DMS153 treated with DMSO at 0.1 percent for 48 hours (cell line): ENCODE data around the gene ACCSL.

Source experiments
- DNase-seq: peaks from one replicate; lab custom pipeline; 2025; ENCODE audit not compliant: unreplicated experiment; lab: John Stamatoyannopoulos, UW

Gene ACCSL

GRCh38 chr11:44017443-44018126 is 30.2 kb upstream of the ACCSL start:
- DNase-seq = no peak

DNA sequence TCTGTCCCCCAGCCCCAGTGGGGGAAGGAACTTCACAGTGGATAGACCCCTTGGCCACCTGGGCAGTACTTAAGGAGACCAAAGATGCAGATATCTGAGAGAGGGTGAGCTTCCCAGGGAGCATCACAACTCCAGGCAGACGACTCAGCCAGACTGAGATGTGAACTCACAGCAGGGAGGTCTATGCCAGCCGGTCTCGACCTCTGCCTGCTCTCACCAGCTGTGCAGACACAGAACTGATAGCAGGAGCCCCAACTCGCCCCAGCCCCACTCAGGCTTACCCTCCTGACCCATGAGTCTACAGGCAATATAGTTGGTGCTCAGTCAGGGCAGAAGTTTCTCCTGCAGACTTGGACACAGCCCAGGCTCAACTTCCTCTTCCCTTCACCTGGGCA is 29.7 kb upstream of the ACCSL start:
- DNase-seq = no peak

- no peak for DNase-seq
Observed at GRCh38 chr11:44018829-44019228, 29.0 kb upstream of the ACCSL start.

- no peak for DNase-seq
Observed at GRCh38 chr11:44024977-44025376, 22.8 kb upstream of the ACCSL start.

GRCh38 chr11:44025727-44026126 is 22.1 kb upstream of the ACCSL start:
- DNase-seq = no peak

DNA sequence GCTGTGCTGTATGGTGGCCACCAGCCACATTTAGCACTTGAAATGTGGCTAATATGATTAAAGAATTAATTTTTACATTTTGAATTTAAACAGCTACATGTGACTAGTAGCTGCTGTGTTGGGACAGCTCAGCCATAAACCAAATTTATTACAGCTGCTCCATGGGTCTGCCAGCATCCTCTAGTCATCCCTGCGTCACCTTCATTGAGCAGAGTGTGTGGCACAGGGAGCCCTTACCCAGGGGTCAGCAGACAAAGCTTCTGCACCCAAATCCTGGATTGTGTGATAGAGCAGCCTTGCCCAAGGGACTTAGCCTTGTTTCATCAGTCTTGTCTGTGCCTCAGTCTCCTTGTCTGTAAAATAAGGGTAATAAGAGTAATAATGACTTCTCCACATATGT is 19.4 kb upstream of the ACCSL start:
- DNase-seq = no peak

DNA sequence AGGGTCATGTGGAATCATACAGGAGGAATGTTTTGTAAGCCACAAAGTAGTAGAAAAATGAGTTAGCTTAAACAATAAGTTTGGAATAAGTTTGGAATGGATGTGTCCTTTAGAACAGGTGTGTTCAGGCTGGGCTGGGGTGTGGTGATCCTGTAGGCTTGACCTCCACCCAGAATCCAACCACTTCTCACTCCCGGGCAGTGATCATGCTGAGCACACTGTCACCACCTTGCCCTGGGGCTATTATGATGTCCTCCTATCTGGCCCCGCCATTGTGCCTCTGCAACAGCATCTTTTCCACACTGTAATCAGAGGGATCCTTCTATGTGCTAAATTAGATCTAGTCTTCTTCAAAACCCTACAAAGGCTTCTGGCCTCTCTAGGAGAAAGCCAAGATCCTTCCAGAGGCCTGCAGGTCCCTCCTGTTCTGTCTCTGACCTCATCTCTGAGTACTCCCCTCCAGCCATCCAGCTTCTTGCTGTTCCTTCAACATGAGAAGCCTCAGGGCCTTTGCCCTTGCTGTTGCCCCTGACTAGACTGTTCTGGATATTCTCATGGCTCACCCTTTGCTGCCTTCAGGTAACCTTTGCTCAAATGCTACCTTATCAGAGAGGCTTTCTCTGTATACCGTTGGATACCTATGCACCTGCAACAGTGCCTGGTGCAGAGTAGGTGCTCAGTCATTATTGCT is 18.8 kb upstream of the ACCSL start:
- no peak for DNase-seq

DNA sequence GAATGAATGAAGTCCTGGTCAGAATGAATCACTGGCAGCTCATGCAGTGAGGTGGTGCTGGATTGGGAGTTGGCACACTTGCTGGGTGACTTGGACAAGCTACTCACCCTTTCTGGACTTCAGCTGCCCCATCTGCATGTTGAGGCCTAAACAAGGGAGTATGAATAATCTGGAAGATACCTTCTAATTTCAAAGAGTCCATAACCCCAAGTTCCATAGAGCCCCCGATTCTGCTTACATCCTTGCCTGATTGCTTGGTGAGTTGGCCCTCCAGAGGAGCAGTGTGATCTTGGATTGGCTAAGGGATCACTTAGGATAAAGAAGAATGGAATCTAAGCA is 18.3 kb upstream of the ACCSL start:
- DNase-seq = no peak

DNA sequence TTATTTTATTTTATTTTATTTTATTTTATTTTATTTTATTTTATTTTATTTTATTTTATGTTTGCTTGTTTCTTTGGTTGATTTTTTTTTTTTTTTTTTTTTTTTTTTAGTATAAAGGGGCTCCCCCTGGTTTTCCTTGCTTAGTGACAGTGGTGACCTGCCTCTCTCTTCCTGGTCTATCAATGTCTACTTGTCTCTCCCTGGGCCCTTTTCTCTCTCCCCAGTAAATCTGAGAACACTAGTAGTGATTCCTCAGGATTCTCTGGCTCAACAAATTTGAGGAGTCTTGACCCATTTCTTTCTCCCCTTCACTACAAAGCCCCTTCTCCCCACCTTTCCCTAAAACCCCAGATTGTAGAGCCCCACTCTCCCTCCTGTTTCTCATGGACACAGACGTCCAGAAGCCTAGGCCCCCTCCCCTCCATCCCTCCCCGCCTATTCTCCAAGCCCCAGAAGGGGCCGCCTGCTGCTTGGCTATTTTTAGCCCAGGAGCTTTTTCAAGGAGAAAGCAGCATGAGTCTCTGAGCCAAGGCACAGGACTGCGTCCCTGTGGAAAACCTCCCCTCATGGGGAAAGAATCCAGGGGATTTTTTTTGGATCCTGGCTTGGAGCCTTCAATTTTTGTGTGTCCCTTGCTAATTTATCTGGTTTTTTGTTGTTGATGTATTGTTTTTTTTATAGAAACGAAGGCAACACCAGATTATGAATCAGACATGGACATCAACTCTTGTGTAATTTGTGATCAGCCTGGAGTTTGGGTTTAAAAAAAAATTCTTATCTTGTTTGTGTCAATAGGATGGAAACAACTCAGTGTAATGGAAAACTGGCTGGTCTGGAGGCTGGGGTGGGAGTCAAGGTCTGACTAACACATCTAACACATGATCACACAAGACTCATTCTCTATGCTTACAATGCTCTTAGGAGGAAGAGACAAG is 17.5 kb upstream of the ACCSL start:
- DNase-seq = no peak

- DNase-seq = no peak
Observed at GRCh38 chr11:44030996-44031395, 16.8 kb upstream of the ACCSL start.

DNA sequence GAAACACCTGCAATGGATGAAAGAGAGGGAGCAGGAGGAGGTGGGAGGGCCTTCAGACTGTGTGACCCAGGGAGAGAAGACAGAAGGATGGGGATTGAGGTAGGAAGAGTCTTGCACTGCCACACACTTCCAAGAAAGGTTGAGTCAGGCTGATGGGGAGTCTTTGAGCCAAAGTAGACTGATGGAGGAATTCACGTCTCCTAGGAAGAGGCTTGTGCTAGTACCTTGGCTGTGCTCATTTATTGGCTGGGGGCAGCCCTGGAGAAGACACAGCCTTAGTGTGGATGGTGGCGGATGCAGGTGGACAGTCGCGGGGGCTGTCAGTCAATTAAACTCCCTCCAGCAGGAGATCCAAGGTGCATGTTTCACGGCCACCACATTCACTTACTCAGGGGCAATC is 16.2 kb upstream of the ACCSL start:
- DNase-seq = no peak

GRCh38 chr11:44032299-44033085 is 15.3 kb upstream of the ACCSL start:
- DNase-seq = no peak

DNA sequence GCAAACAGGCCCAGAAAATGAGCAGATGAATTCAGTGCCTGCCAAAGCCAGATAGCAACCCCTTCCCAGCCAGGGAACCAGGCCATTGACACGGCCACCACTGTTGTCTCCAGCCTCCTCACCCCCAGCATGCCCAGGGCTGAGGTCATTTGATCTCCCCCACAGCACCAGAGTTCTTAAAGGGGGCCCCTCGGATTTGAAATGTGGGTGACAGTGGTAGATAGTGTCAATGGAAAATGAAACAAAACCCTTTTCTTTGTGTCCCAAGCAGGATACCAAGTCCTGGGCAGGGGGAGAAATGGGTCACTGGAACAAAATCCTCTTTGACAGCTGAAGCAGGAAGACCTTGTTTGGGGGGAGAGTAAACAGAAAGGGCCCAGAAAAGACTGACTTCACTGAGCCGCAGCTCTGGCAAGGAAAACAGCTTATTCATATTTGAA is 14.3 kb upstream of the ACCSL start:
- no peak for DNase-seq

DNA sequence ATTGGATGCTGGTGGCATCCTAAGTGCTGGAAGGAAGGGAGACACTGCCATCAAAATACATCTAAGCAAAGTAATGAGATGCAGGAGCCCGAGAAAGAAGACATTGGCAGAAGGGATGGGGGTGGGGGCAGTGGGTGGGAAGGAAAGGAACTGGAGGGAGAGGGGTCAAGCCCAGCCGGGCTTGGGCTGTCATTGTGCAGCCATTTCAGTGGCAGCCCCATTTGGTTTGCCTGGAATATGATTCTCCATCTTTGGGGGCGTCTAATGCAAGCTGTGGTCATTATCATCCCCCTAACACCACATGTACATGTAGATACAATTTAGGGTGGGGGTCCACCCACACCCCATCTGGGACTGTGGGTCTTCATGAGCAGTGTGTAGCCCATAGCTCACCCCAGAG is 13.9 kb upstream of the ACCSL start:
- DNase-seq = no peak

DNA sequence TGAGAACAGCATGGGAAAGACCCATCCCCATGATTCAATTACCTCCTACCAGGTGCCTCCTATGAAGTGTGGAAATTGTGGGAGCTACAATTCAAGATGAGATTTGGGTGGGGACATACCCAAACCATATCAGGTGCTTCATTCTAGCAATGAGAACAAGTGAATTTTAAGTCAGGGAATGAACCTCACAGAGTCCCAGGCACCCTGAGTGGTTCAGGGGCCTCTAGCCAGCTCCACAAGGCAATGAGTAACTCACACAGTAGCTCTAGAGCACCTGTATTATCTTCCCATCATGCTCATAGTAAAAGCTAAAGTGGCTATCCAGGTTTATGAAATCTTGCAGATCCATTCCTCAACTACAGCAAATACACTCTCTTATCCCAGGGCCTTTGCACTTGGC is 13.1 kb upstream of the ACCSL start:
- DNase-seq = no peak

DNA sequence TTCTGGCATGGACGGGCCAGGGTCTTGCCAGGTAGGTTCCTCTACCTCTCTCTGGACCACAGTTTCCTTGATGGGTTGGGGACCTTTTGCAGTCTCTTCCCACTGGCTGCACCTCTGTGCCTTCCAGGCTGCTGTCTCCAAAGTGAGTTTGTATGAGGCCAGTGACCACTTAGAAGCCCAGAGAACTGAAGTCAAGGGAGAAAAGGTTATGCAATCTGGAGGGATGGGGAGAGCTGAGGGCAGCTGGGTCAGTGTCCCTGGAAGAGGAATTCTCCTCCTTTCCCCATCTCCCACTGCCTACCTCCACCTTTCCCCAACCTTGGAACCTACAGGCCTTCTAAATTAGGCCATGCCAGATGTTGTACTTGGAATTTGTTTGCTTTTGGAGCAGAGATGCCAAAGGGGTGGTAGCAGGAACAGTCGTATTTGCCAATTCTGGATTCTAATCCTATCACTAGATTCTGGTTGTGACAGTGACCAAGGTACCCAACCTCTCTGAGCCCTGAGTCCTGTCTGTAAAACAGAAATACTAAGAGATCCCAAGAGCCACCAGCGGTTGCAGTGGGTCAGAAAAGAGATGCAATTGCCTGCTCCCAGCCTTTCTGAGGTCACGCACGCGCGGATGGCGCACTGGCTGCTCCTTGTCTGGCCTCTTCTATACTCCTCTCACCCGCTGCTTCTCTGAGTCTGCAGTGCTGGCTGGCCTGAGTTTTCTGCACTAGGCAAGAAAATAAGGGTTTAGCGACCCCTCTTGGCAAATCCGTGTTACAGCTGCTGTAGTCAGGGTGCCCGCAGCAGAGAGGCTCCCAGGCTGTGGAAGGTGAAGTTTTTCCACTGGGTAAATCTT is 10.7 kb upstream of the ACCSL start:
- peak; percentile 3 for DNase-seq

DNA sequence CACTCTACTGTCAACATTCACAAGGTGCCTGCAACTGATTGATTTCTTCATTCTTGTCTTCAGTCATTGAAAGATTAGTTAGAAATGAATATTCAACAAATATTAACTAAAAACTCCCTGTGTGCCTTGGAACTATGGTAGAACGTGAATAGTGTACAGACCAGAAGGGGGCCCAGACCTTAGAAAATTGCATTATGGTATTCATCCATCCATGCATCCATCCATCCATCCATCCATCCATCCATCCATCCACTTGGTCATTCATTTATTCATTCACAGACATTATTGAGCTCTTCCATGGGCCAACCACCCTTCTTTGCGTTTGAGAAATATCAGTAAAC is 10.2 kb upstream of the ACCSL start:
- DNase-seq = no peak

DNA sequence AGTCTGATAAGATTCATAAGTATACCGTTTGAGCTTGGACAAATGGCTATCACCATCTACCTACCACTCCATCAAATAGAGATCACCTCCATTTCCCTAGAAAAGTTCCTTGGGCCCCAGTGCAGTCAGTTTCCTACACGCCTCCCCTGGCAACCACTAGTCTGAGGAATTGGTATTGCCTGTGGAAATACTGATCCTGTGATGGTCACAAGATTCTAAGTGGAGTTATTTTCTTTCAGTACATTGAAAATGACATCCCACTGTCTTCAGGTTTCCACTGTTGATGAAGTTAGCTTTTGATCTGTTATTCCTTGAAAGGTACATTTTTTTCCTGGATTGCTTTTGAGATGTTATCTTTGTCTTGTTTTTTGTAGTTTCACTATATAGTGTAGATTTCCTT is 4.6 kb upstream of the ACCSL start:
- DNase-seq = no peak

DNA sequence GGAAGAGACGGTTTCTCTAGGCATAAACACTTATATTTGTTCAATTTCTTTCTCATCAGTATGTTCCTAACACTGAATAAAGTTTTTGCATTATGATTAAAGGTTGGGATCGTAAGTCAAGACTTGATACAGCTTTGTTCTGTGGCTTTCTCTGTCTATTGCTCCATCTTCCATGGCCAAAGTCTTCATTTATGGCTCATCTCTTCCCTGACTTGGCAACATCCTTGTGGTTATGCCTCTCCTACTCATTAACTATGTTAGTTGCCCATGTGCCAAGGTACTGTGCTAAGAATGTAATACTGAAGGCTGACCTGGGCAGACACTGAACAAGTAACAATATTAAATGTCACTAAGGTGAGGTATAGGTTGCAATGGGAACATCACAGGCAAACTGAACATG is 1.6 kb upstream of the ACCSL start:
- DNase-seq = no peak

GRCh38 chr11:44047298-44047697 is 483 bp upstream of the ACCSL start:
- no peak for DNase-seq
